Stimulated activated CD4-positive, alpha-beta T cell treated with anti-CD3 and anti-CD28 coated beads, TNF-alpha, amount 100 ng/mL, for 24 hours (primary cell): ENCODE data around the gene BICRAL.
A peak's percentile ranks its signal among the peaks of the same experiment; 100 is the strongest.
"Not testable (repeated sequence)": the region's sequence is repeated elsewhere in the genome, so short reads cannot be mapped to it uniquely, and the experiment has no call there.

ENCODE experiments used
- DNase-seq, 3 experiments: peaks; one replicate each; pipeline ENCODE4 v3.0.0-alpha.2; 2020; ENCODE audit warnings: low read depth in 3 of 3

The BICRAL gene

GRCh38 chr6:42894041-42894828 is 112.4 kb downstream of the BICRAL start:
- not testable (repeated sequence) for DNase-seq

- DNase-seq, result no peak
These were observed 114.4 kb downstream of the BICRAL start for GRCh38 chr6:42896178-42896719.

GRCh38 chr6:42898891-42899361 is 117.1 kb downstream of the BICRAL start:
- DNase-seq, result peak; percentile 43 to 68 (median 54)

- no peak for DNase-seq
These were observed 118.0 kb downstream of the BICRAL start for GRCh38 chr6:42899871-42900270.

GRCh38 chr6:42901538-42901957 is 119.7 kb downstream of the BICRAL start:
- DNase-seq, result peak; percentile 47 to 66 (median 52)

- not testable (repeated sequence) for DNase-seq
These were observed 120.8 kb downstream of the BICRAL start for GRCh38 chr6:42902429-42903263.

- DNase-seq, result no peak
These were observed 122.6 kb downstream of the BICRAL start for GRCh38 chr6:42904467-42904866.

GRCh38 chr6:42907336-42907735 is 125.5 kb downstream of the BICRAL start:
- DNase-seq, result no peak

- DNase-seq, result no peak
These were observed 128.0 kb downstream of the BICRAL start for GRCh38 chr6:42909835-42910234.

GRCh38 chr6:42911171-42912021 is 129.5 kb downstream of the BICRAL start:
- DNase-seq, result no peak

GRCh38 chr6:42914546-42914945 is 132.7 kb downstream of the BICRAL start:
- DNase-seq, result no peak

GRCh38 chr6:42915732-42916131 is 133.9 kb downstream of the BICRAL start, which contains the start of gene PTCRA:
Gene PTCRA (plus strand): TSS chr6:42916053. CDS start chr6:42916070, 17 bp downstream.
- no peak for DNase-seq

GRCh38 chr6:42916288-42916687 is 134.4 kb downstream of the BICRAL start:
- DNase-seq, result no peak
